SK-N-SH treated with all-trans-retinoic acid at 6 μM for 48 hours (cell line): ENCODE results near the gene PDE4B.

Source experiments
- ATAC-seq: fragments of 200-7000 bp; cut with Tn5 transposase; 3 replicates; pipeline ENCODE4 v1.9.1; 2020; ENCODE audit warnings: mild to moderate bottlenecking, moderate library complexity
- ARNTL ChIP-seq: fragments of 450-650 bp; formaldehyde crosslinking; IDR thresholded peaks from 2 replicates; pipeline ENCODE4 v1.5.0; 2020; ENCODE audit warnings: low read depth, mild to moderate bottlenecking, moderate library complexity, borderline replicate concordance
- BACH2 ChIP-seq: fragments of 250-450 bp; sonication (Bioruptor Pico); IDR thresholded peaks from 2 replicates; pipeline ENCODE4 v1.9.0; 2021; ENCODE audit warnings: mild to moderate bottlenecking, borderline replicate concordance
- CSDC2 ChIP-seq: fragments of 250-450 bp; sonication (Bioruptor Pico); IDR thresholded peaks from 2 replicates; pipeline ENCODE4 v1.5.0; 2020; ENCODE audit warnings: mild to moderate bottlenecking, moderate library complexity
- CSRNP3 ChIP-seq: fragments of 250-450 bp; sonication (Bioruptor Pico); IDR thresholded peaks from 2 replicates; pipeline ENCODE4 v1.5.1; 2021; ENCODE audit warnings: mild to moderate bottlenecking, moderate library complexity
- ISL1 ChIP-seq: fragments of 250-450 bp; sonication (Bioruptor Pico); IDR thresholded peaks from 2 replicates; pipeline ENCODE4 v2.1.2; 2022; ENCODE audit warnings: mild to moderate bottlenecking, moderate library complexity
- OSR1 ChIP-seq: fragments of 250-450 bp; sonication (Bioruptor Pico); IDR thresholded peaks from 2 replicates; pipeline ENCODE4 v1.8.0; 2022; ENCODE audit warnings: moderate library complexity, mild to moderate bottlenecking, inconsistent platforms
- POU6F1 ChIP-seq: fragments of 250-450 bp; sonication (Bioruptor Pico); IDR thresholded peaks from 2 replicates; pipeline ENCODE4 v1.8.0; 2021; ENCODE audit warnings: low read depth, mild to moderate bottlenecking, moderate library complexity, borderline replicate concordance
- PPARA ChIP-seq: fragments of 250-450 bp; sonication (Bioruptor Pico); IDR thresholded peaks from 2 replicates; pipeline ENCODE4 v1.5.0; 2020; ENCODE audit warnings: mild to moderate bottlenecking, borderline replicate concordance
- SNAI2 ChIP-seq: fragments of 250-450 bp; sonication (Bioruptor Pico); IDR thresholded peaks from 2 replicates; pipeline ENCODE4 v1.5.0; 2020; ENCODE audit warnings: mild to moderate bottlenecking, moderate library complexity
- TCF4 ChIP-seq: fragments of 250-450 bp; sonication (Bioruptor Pico); IDR thresholded peaks from 2 replicates; pipeline ENCODE4 v1.8.0; 2021; ENCODE audit warnings: mild to moderate bottlenecking, moderate library complexity, borderline replicate concordance
- TSHZ2 ChIP-seq: fragments of 250-450 bp; sonication (Bioruptor Pico); IDR thresholded peaks from 2 replicates; pipeline ENCODE4 v1.5.0; 2020; ENCODE audit warnings: mild to moderate bottlenecking, moderate library complexity
- ZFP3 ChIP-seq: fragments of 250-450 bp; sonication (Bioruptor Pico); IDR thresholded peaks from 2 replicates; pipeline ENCODE4 v1.5.0; 2020; ENCODE audit warnings: mild to moderate bottlenecking, moderate library complexity
- ZFP30 ChIP-seq: fragments of 450-650 bp; formaldehyde crosslinking; IDR thresholded peaks from 2 replicates; pipeline ENCODE4 v1.5.0; 2022; ENCODE audit warnings: mild to moderate bottlenecking, moderate library complexity
- ZNF565 ChIP-seq: fragments of 450-650 bp; formaldehyde crosslinking; conservative IDR thresholded peaks from 2 replicates; pipeline ENCODE4 v1.5.0; 2020; ENCODE audit warnings: low read depth, mild to moderate bottlenecking, moderate library complexity
- ZNF70 ChIP-seq: fragments of 450-650 bp; formaldehyde crosslinking; IDR thresholded peaks from 2 replicates; pipeline ENCODE4 v1.5.0; 2020; ENCODE audit warnings: mild to moderate bottlenecking, moderate library complexity
- ZNF8 ChIP-seq: fragments of 450-650 bp; formaldehyde crosslinking; IDR thresholded peaks from 2 replicates; pipeline ENCODE4 v1.5.0; 2020; ENCODE audit warnings: mild to moderate bottlenecking, moderate library complexity
- TF ChIP-seq, protein P1 (sequence below): fragments of 250-450 bp; sonication (Bioruptor Pico); IDR thresholded peaks from 2 replicates; pipeline ENCODE4 v1.8.0; 2020; ENCODE audit warnings: mild to moderate bottlenecking, moderate library complexity, borderline replicate concordance
- TF ChIP-seq, protein P2 (sequence below): fragments of 250-450 bp; sonication (Bioruptor Pico); IDR thresholded peaks from 2 replicates; pipeline ENCODE4 v1.5.1; 2020; ENCODE audit warnings: low read depth, mild to moderate bottlenecking, moderate library complexity

Gene PDE4B

GRCh38 chr1:66271904-66272254, 479.2 kb downstream of the PDE4B start:
- 0 out of 2 replicates have a peak, but pooled peaks have one; percentile 58 for TF ChIP-seq ZFP3 (CRISPR knock-in tag)
- no peak for TF ChIP-seq TSHZ2
- peak; percentile 73; the same call in 1 of the 2 replicates for TF ChIP-seq SNAI2
- no peak for TF ChIP-seq ZFP30 (CRISPR knock-in tag)
- TF ChIP-seq CSDC2 (CRISPR knock-in tag): 0 out of 2 replicates have a peak, but pooled peaks have one; percentile 51
- TF ChIP-seq ZNF70 (CRISPR knock-in tag): peak; percentile 42; the same call in 1 of the 2 replicates
- ATAC-seq: peak; percentile 56

GRCh38 chr1:66273656-66274055, 481.0 kb downstream of the PDE4B start:
- ATAC-seq: no peak

More at GRCh38 chr1:66273656-66274055, 481.0 kb downstream of the PDE4B start:
- TF ChIP-seq ARNTL (no peak), POU6F1 (CRISPR knock-in tag) (no peak), TSHZ2 (no peak), PPARA (CRISPR knock-in tag) (no peak), OSR1 (CRISPR knock-in tag) (no peak), ZNF565 (CRISPR knock-in tag) (no peak), ISL1 (no peak), TCF4 (CRISPR knock-in tag) (no peak), CSDC2 (CRISPR knock-in tag) (no peak), SNAI2 (no peak), ZNF8 (CRISPR knock-in tag) (no peak), BACH2 (CRISPR knock-in tag) (no peak), CSRNP3 (CRISPR knock-in tag) (no peak), ZFP30 (CRISPR knock-in tag) (no peak), ZFP3 (CRISPR knock-in tag) (no peak), ZNF70 (CRISPR knock-in tag) (no peak)
- TF ChIP-seq, protein P1, sequence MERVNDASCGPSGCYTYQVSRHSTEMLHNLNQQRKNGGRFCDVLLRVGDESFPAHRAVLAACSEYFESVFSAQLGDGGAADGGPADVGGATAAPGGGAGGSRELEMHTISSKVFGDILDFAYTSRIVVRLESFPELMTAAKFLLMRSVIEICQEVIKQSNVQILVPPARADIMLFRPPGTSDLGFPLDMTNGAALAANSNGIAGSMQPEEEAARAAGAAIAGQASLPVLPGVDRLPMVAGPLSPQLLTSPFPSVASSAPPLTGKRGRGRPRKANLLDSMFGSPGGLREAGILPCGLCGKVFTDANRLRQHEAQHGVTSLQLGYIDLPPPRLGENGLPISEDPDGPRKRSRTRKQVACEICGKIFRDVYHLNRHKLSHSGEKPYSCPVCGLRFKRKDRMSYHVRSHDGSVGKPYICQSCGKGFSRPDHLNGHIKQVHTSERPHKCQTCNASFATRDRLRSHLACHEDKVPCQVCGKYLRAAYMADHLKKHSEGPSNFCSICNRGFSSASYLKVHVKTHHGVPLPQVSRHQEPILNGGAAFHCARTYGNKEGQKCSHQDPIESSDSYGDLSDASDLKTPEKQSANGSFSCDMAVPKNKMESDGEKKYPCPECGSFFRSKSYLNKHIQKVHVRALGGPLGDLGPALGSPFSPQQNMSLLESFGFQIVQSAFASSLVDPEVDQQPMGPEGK (CRISPR knock-in tag): no peak
- TF ChIP-seq, protein P2, sequence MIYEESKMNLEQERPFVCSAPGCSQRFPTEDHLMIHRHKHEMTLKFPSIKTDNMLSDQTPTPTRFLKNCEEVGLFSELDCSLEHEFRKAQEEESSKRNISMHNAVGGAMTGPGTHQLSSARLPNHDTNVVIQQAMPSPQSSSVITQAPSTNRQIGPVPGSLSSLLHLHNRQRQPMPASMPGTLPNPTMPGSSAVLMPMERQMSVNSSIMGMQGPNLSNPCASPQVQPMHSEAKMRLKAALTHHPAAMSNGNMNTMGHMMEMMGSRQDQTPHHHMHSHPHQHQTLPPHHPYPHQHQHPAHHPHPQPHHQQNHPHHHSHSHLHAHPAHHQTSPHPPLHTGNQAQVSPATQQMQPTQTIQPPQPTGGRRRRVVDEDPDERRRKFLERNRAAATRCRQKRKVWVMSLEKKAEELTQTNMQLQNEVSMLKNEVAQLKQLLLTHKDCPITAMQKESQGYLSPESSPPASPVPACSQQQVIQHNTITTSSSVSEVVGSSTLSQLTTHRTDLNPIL: no peak
- TF ChIP-seq, all 23 proteins: peak for 0
